ENCODE data around the gene SMYD3. TPM values are rescaled to one million over a fixed set of nuclear protein-coding genes. Genes with fewer than 3 reads are reported as not detected.

Gene SMYD3
- total RNA-seq, 1 donor from 2014 or later, result 27.9 TPM

DNA sequence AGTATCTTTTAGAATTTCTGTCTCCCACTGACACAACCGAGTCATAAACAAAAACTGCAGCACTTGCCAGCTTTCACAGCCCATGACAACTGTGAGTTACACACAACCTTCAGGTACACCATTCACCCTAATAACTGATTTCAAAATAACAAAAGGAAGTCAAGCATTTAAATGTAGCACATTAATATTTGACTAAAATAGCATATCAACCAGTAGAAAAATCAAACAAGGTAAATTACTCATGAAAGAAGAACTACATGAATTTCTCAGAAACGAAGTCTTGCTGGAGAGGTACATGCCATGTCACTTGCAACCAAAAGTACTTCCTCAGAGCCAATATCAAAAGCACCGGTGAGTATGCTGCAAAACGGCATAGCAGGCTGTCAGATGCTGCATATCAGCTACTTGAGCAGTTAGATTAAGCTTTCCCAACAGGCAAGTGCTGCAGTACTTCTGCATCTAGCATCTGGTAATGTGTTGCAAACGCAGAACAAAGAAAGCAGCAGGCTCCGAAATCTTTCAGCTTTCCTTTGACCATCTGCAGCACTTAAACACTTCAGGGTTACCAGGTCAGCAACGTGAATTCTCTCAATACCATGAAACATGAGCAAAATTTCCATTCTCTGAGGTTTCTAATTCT lies 223.2 kb downstream of the SMYD3 start:
- DNase-seq (ENCODE audit: extremely low read depth, low read depth, low spot score), result no peak

DNA sequence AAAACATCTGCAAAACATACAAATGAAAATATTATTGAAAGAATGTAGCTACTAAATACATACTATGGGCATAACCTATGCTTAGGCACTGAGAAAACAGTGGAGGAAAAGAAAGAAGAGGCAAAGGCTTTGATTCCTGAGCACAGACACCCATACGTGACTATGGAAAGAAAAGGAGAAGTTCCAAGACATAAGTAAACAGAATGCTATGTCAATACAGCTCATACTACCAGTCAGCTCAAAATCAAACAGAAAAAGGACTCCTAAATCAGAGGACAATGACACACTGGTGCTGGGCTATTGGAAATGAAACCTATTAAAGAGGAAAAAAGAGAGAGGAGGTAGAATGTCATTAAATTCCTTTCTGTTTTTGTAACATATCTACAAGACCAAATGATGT lies 225.4 kb downstream of the SMYD3 start:
- no peak for DNase-seq (ENCODE audit: extremely low read depth, low read depth, low spot score)

- no peak for DNase-seq (ENCODE audit: extremely low read depth, low read depth, low spot score)
Measured at GRCh38 chr1:246281195-246281594, 225.9 kb downstream of the SMYD3 start.

GRCh38 chr1:246280551-246280950 lies 226.5 kb downstream of the SMYD3 start:
- no peak for DNase-seq (ENCODE audit: extremely low read depth, low read depth, low spot score)

- no peak for DNase-seq (ENCODE audit: extremely low read depth, low read depth, low spot score)
Measured at GRCh38 chr1:246279402-246279801, 227.7 kb downstream of the SMYD3 start.

GRCh38 chr1:246278371-246278770 lies 228.7 kb downstream of the SMYD3 start:
- no peak for DNase-seq (ENCODE audit: extremely low read depth, low read depth, low spot score)

DNA sequence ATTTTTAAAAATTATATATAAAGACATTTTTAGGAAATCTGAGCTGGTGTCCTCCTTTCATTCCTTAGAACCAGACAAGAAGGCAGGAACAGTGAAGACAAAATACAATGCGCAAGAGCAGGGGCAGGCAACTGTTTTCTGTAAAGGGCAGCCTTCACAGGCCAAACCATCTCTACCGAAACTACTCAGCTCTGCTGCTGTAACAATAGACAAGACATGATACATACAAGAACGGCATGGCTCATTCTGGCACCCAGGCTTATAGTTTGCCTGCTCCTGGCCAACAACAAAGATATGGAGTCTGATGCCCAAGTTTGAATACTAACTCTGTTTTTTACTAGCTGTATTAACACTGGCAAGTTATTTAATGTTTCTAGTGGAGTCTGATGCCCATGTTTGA lies 232.0 kb downstream of the SMYD3 start:
- no peak for DNase-seq (ENCODE audit: extremely low read depth, low read depth, low spot score)

DNA sequence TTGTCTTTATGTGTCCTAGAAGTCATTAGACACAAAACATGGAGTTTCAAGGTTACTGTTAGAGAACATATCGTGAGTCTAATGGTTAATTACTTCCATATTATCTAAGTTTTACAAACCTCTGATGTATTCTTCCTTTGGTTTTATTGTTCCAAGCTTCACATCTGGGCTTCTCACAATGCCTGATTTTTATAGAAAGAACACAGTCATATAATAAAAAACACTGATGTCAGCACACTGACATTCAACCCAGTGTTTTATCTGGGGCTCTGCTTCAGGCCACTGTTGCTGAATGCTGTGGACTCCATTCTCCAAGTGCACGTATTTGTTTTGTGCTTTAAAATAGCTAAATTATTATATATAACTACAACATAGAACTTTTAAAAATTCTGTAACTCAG lies 232.9 kb downstream of the SMYD3 start:
- no peak for DNase-seq (ENCODE audit: extremely low read depth, low read depth, low spot score)

DNA sequence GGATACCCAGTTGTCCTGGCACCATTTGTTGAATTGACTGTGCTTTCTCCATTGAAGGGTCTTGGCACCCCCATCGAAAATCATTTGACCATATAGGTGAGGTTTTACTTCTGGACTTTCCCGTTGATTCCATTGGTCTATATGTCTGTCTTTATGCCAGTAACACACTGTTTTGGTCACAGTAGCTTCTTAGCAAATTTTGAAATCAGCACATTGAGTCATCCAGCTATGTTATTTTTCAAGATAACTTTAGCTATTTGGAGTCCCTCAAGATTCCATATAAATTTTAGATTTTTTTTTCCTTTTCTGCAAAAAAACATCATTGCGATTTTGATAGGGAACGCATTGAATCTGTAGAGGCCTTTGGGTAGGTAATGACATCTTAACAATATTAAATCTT lies 235.6 kb downstream of the SMYD3 start:
- no peak for DNase-seq (ENCODE audit: extremely low read depth, low read depth, low spot score)

DNA sequence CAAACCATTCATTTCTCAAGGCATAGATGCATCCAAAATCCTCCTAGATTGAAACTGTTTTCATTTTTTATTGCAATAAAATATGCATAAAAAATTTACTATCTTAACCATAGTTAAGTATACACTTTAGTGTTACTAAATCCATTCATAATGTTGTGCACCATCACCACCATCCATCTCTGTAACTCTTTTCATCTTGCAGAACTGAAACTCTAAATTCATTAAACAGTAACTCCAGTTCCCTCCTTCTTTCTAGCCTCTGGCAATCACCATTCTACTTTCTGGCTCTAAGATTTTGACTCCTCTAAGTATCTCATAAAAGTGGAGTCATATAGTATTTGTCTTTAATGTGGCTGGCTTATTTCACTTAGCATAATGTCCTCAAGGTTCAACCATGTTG lies 236.8 kb downstream of the SMYD3 start:
- no peak for DNase-seq (ENCODE audit: extremely low read depth, low read depth, low spot score)

GRCh38 chr1:246269466-246269865 lies 237.6 kb downstream of the SMYD3 start:
- DNase-seq (ENCODE audit: extremely low read depth, low read depth, low spot score), result no peak

- DNase-seq (ENCODE audit: extremely low read depth, low read depth, low spot score), result no peak
Measured at GRCh38 chr1:246267896-246268295, 239.2 kb downstream of the SMYD3 start.

DNA sequence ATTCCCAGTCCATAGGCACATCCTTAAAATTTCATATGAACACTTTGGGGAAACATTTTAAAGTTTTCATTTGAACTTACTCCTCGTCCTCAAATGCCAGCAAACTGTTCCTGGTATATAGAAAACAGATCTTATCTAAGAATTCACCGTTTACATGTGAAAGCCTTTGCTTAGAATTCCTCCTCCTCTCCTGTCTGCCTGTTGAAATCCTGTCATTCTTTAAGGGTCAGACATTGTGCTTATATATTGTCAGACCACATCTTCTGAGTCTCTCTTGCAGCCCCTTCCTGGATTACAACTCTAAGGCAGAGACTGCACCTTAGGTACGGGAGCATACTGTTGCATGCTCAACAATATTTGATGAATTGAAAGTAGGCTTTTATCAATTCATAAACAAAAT lies 239.7 kb downstream of the SMYD3 start:
- no peak for DNase-seq (ENCODE audit: extremely low read depth, low read depth, low spot score)

DNA sequence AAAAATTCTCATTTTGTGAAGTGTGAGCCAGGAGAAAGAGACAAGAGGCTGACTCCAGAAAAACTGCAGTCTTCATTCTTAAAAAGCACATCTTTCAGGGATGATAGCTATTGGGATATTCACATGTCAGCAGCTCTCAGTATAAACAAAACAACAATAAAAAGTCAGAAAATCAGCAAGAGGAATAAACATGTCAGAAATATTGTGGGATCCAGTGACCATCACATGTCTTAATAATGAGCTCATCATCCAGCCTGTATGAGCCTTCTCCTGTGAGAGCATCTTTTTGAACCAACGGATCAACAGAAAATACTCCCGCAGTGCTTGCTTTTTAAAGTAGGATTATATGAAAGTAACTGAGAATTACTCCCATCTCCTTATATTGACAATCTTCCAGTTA lies 241.6 kb downstream of the SMYD3 start:
- no peak for DNase-seq (ENCODE audit: extremely low read depth, low read depth, low spot score)

DNA sequence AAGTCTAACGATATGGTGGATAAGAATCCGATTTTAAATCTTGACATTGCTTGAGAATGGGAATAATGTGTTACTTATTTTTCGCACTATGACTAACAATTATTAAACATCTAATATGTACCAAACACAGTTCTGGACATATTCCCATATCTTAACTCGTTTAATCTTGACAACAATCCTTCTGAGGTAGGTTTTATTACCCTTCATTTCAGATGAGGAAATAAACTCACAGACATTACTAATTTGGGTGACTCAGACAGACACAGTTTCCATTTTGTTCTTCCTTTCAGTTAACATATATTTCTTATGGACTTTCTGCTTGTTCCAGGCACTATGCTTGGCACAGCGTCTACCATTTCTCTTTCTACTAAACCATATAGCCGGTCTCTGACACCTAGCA lies 244.8 kb downstream of the SMYD3 start:
- no peak for DNase-seq (ENCODE audit: extremely low read depth, low read depth, low spot score)

- no peak for DNase-seq (ENCODE audit: extremely low read depth, low read depth, low spot score)
Measured at GRCh38 chr1:246261639-246262038, 245.4 kb downstream of the SMYD3 start.

GRCh38 chr1:246258250-246258649 lies 248.8 kb downstream of the SMYD3 start:
- no peak for DNase-seq (ENCODE audit: extremely low read depth, low read depth, low spot score)

- no peak for DNase-seq (ENCODE audit: extremely low read depth, low read depth, low spot score)
Measured at GRCh38 chr1:246255773-246256172, 251.3 kb downstream of the SMYD3 start.

DNA sequence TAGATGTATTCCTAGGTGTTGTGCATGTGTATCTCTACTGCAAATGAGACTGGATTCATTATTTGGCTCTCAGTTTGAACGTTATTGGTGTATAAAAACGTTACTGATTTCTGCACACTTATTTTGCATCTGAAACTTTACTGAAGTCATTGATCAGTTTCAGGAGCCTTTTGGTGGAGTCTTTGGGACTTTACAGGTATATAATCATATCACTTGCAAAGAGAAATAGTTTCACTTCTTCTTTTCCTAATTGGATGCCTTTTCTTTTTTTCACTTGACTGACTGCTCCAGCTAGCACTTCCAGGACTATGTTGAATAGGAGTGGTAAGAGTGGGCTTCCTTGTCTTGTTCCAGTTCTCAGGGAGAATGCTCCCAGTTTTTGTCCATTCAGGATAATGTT lies 252.2 kb downstream of the SMYD3 start:
- no peak for DNase-seq (ENCODE audit: extremely low read depth, low read depth, low spot score)

GRCh38 chr1:246246430-246246829 lies 260.6 kb downstream of the SMYD3 start:
- no peak for DNase-seq (ENCODE audit: extremely low read depth, low read depth, low spot score)

- DNase-seq (ENCODE audit: extremely low read depth, low read depth, low spot score), result no peak
Measured at GRCh38 chr1:246245541-246245940, 261.5 kb downstream of the SMYD3 start.

DNA sequence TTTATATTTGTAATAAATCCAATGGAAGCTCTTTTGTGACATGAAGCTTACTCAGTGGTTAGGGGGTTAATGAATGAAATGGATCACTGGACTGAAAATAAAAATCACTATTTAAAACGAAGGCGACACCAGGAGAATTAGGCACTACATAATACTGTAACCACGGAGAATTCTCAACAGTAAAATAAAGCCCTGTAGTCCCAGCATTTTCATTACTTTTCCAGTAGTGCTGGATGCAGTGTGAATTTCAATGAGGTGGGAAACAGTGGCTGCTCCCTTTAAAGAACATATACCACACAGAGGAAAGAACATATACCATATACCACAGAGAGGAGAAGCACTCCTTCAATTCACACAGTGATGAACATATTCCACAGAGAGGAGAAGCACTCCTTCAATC lies 275.0 kb downstream of the SMYD3 start:
- DNase-seq (ENCODE audit: extremely low read depth, low read depth, low spot score), result no peak

DNA sequence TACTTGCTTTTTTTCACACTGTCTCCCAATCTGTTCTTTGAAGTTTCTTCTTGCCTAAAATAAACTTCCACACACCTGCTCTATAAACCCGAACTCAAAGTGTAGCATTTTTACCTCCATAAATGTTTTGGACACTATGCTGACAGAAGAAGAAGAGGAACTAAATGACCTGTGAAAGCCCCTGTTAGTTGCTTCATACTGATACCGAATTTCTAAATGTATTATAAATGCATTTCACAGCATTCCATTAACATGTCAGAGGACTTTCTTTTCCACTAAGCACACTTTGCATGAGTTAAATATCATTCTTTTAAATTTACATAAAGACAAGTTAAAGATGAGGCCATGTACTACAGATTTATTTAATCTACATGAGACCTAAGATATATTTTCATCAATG lies 281.0 kb downstream of the SMYD3 start:
- DNase-seq (ENCODE audit: extremely low read depth, low read depth, low spot score), result no peak
